Cortex of kidney (tissue), 1 donor: ENCODE measurements around the gene OR8B12.

ENCODE experiments used
- DNase-seq: peaks from one replicate; lab custom pipeline; 2025; lab: John Stamatoyannopoulos, UW

The OR8B12 gene, protein sequence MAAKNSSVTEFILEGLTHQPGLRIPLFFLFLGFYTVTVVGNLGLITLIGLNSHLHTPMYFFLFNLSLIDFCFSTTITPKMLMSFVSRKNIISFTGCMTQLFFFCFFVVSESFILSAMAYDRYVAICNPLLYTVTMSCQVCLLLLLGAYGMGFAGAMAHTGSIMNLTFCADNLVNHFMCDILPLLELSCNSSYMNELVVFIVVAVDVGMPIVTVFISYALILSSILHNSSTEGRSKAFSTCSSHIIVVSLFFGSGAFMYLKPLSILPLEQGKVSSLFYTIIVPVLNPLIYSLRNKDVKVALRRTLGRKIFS

DNA sequence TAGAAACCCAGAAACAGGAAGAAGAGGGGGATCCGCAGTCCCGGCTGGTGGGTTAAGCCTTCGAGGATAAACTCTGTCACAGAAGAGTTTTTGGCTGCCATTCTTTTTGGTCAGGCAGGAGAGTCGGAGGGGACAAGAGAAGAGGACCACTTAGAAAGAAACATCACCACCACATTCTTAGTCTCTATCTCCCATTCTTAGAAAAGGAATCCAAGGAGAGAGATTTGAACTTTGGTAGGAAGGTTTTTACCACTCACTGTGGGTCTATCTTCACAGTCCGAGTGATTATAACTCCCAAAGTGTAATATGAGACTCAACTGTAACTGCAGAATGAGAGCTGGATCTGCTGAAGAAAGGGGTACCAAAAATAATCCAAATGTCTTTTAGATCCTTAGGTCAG is at the start of gene OR8B12:
Gene OR8B12 (minus strand): TSS at position 101 of the 400 bp plus-strand sequence. CDS start 0 bp downstream, at position 101.
- DNase-seq = no peak

DNA sequence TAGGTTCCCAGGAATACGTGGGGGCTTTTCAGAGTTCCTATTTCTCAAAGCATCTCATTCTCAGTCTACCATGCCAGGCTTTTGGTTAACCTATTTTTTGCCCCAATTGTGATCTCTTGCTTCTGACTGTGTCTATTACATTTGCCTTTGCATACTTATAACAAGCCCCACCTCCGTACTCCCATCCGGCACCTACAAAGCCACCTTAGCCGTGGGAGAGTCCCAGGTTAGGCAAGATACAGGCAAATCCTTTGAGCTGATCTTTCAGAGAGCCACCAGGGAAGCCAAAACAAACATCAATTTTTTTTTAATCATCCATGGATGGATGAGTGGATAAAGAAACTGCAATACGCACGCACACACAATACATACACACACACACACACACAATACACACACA is 49.2 kb upstream of the OR8B12 start:
- no peak for DNase-seq

DNA sequence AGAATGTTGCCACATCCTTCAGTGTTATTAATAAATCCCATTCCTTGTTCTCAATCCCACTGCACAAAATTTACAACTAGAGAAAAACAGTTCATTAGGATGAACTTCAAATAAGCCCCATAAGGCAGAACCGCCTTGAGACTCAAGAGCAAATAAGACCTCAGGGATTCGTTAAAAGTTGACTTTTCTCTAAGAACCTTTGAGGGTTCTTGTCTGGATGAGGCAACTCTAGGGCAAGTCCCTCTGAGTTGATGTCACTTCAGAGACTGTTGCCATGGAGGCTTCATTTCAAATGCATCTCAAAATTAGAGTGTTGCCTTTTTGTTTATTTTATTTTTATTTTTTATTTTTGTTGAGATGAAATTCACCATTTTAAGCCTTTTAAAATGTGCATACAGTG is 48.0 kb upstream of the OR8B12 start:
- no peak for DNase-seq

DNA sequence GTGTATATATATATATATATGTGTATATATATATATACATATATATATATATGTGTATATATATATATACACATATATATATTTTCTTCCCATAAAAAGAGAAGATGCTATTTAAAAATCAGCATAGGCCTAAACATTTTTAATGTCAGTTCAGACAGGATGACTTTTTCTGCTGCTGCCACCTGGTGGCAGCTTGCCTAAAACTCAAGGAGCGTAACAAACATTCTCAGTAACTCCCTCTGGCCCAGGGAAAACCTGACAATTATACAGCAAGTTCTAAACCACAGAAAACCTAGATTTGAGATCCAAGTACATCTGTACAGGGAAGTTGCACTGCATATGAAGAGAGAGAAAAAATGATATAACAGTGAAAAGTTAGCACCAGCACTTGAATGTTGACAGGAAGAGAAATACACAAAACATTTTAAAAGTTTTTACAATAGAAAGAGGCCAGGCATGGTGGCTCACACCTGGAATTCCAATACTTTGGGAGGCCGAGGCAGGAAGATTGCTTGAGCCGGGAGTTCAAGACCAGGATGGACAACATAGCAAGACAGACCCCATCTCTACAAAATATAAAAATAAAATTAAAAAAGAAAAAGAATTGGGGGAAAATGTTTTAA is 42.9 kb upstream of the OR8B12 start:
- DNase-seq = no peak

DNA sequence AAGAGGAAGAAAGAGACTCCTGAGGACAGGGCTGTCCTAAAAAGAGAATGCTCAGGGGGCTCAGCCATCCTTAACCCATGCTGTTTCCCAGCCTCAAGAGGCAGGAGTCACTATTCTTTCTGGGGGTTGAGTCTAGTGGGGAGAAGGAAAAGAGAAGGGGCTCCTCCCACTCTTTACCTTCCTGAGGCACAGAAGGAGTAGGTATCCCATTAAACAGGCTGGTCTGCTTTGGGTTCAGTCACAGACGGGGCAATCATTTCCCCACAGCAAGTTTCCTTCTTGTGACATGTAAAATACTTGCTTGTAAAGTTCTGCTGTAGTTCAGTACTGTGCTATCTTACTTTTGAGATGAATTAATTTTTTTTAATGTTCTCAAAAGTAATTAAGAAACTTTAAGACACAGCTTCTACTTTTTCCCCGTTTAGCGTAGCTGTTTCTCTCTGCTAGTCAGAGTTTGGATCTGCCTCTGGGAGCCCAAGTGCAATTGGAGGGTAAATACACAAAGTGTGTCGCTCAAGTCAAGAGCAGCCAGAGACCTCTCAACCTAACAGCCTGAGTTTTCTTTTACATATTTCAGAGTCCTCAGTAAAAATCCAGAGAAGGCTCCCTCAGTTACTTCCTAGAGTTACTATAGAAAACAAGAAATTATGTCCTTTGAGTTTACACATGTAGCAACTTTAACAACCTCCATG is 41.4 kb upstream of the OR8B12 start:
- no peak for DNase-seq

DNA sequence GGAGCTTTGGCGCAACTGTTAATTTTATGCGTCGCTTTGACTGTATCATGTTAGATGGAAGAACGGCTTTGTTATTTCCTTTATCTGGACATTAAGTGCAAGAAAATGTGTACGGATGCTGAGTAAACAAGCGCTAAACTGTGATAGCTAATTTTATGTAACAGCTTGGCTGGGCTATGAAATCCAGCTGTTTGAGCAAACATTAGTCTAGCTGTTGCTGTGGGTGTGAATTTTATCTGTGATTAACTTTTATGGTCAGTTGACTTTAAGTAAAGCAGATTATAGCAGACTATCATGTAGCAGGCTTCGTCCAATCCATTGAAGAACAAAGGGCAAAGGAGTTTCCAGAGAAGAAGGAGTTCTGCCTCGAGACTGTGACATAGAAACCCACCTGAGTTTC is 40.3 kb upstream of the OR8B12 start:
- DNase-seq = no peak

DNA sequence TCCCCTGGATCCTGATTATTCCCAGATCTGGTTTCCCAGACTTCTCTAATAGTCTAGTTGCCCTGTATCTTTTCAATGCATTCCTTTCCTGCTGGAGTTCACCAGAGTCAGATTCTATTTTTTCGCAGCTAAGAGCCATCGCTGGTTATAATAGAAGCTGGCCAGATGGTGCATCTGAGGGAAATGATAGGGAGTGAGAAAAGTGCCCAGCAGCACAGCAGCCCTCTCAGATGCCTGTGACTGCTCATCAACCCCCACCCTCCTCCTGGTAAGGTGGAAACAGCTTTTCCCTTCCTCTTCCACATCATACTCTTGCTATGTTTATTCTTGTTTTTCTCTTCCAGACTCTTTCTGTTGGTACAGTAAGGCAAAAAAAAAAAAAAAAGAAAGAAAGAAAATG is 39.1 kb upstream of the OR8B12 start:
- DNase-seq = no peak

DNA sequence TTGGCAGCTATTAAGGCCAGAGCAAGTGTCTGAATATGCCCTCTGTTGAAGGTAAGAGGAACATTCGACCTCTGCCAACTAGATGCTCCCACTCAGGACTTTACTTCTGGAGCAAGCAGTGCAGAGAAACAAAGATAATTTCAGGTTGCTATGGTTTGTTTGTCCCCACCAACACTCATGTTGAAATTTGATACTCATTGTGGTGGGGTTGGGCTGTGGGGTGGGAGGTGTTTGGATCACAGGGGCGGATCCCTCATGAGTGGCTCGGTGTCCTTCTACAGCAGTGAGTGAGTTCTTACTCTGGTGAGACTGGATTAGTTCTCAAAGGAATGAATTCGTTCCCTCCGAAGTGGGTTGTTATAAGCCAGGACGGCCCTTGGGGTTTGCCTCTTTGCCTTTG is 38.4 kb upstream of the OR8B12 start:
- no peak for DNase-seq

DNA sequence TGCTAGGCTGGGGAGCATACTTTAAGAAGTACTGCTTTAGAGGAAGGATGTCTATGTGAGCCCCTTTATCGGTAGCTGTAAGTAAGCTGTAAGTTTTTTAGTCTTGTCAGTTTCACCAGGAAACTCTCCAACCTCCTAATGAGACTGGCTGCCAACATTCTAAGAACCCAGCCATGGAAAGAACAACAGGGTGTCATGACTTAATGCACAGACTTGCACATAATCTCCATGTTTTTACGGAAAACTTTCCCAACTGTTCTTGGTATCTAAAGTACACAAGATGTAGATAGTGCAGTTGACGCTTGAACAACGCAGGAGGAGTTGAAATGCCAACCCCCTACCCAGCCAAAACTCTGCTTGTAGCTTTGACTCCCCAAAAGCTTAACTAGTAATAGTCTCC is 35.3 kb upstream of the OR8B12 start:
- no peak for DNase-seq

DNA sequence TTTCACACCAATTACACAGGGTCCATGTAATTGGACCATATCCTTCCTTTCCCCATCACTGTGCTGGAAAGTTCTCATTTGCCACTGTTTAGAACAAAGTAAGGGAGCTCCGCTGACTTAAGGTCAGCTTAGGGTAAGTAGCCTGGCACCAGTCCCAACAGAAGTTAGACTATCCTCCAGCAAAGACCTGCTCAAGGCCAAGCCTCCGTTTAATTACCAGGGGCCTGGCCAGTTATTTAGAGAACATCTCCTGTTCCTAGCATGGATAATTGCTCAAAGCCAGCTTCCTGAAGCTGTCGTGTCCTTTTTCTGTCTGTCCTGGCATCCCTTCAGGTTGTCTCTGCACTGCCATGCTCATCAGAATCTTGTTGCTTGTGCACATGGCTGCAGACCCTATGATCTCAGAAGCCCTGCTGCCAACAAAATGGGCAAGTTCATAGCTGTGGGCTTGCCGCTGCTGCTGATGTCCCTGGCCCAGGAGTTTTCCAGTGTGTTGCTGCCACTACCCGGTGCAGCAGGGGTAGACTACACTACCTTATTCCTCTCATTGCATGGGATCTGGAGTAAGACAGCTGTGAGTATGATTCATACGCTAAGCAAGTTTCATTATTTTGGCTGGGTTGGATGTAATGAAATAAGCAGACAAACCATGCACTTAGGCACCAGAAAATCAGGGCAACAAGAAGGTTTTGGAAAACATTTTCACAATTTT is 34.4 kb upstream of the OR8B12 start:
- no peak for DNase-seq

DNA sequence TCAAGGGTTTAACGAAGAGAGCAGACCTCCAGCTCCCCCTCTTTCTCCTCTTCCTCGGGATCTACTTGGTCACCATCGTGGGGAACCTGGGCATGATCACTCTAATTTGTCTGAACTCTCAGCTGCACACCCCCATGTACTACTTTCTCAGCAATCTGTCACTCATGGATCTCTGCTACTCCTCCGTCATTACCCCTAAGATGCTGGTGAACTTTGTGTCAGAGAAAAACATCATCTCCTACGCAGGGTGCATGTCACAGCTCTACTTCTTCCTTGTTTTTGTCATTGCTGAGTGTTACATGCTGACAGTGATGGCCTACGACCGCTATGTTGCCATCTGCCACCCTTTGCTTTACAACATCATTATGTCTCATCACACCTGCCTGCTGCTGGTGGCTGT is 26.7 kb upstream of the OR8B12 start:
- DNase-seq = no peak

DNA sequence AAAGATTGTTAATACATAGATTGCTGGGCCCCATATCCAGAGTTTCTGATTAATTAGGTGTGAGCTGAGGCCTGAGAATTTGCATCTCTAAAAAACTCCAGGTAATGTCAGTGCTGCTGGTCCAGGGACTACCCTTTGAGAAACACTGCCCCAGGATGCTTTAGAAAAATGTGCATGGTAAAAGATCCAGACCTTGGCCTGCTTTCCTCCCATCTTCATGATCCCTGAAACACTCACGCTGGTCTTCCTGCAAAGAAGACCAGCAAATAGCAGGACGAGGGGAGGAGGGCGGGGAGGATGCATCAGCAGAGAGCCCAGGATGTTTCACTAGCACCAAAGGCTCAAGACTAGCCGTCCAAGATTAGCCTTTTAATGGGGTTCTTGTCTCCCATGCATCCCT is 26.2 kb upstream of the OR8B12 start, which contains the start of gene OR8A1:
Gene OR8A1 (plus strand): TSS at position 301 of the 400 bp plus-strand sequence. CDS start 123 bp downstream, outside the sequence.
- no peak for DNase-seq

DNA sequence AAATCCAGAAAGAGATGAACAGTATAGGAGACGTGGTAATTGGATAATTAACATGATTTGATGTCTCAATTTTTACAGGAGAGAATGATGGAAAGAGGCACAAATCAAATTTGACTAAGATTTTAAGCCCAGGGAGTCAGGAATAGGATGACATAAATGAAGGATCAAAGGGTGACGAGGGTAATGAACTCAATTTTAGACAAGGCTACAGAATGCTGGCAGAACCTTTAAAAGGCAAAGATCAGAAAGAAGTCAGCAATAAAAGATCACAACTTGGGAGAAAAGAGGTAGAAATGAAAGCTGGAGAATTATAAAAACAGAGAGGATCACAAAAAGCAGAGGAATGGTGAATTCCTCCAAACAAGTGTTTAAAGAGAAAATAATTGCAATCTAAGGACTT is 13.4 kb upstream of the OR8B12 start:
- DNase-seq = no peak

DNA sequence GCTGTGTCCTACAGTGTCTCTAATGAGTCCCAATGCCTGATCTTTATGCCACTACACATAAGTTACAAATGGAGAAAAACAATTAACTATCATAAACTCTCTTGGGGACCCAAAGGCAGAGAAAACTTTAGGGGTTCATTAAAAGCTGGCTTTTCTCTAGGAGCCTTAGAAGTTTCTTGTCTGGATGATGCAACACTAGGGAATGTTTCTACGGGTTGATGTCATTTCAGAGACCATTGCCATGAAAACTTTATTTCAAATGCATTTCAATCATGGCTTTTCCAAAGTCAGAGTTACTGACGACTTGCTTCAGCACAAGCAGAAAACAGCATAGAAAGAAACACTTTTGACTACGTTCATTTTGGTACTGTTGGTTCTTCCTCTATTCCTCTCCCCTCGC is 8.5 kb upstream of the OR8B12 start:
- DNase-seq = no peak

DNA sequence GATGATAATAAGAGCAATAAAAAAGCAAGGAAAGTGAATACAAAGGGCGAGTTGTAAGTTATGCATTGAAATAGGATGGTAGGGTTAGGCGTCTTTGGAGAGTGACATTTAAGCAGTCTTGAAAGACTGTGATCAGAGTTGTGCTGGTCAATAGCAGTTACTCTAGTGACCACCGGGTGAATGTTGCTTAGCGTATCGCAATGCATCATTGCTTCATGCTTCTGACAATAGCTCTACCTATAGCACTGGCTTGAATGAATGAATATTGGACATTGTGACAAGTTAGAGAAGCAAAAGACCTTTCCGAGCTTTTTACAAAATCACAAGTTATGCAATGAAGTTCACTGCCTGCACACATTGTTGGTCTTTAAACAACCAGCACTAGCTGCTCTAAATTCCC is 7.7 kb upstream of the OR8B12 start:
- DNase-seq = no peak

DNA sequence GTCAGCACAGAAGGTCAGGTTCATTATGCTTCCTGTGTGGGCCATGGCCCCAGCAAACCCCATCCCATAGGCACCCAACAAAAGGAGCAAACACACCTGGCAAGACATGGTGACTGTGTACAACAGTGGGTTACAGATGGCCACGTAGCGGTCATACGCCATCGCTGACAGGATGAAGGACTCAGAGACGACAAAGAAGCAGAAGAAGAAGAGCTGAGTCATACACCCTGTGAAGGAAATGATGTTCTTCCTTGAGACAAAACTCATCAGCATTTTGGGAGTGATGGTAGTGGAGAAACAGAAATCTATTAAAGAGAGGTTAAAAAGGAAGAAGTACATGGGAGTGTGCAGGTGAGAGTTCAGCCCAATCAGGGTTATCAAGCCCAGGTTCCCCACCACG is 309 bp downstream of the OR8B12 start:
- no peak for DNase-seq

DNA sequence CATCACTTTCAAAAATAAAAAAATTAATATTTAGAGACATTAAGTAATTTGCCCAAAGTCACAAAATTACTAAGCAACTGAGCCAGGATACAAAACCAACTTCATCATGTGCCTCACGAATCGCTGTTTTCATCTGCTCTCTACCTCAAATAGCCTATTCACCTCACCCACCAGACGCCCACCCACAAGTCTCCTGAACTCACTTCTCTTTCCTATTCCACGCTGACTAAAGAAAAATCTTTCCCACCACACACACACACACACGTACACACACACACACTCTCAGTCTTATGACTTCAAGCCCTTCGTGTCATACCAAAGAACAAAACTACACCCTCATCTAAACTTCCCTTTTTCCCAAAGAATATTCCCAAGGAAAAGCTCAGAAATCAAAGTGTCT is 2.2 kb downstream of the OR8B12 start:
- no peak for DNase-seq

DNA sequence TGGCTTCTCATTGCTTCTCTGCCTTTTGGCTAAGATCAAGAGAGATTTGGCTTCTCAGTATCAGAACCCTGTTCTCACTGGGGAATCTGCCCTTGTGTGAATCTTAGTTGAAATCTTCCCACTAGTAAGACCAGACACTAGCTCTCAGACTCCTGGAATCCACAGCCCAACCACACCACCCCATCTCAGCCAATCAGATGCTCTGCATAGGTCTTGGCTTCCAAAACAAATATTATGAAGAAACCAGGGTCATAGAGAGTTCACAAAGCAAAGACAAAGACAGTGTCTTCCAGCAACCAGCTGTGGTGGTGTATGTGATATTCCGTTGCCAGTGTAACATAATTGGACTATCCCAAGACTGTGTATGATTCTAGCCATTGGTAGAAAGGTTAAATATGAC is 5.4 kb downstream of the OR8B12 start:
- DNase-seq = no peak

DNA sequence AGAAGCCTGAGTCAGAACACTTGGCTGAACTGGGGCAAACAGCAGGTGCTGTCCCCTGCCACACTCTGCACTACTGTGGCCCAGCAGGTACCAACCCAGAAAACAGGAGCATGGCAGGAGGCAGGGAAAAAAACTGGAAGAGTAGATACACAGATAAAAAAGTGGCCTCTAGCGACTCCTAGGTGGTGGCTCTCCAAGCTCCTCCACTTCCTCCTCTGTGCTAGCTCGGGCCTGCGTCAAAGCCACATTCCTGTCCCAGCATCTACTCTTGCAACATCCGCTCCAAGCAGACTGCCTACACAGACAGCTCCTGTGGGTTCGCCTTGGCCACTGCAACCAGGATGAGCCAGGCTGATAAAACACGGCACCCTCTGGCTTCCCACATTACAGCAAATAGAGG is 6.9 kb downstream of the OR8B12 start:
- no peak for DNase-seq

DNA sequence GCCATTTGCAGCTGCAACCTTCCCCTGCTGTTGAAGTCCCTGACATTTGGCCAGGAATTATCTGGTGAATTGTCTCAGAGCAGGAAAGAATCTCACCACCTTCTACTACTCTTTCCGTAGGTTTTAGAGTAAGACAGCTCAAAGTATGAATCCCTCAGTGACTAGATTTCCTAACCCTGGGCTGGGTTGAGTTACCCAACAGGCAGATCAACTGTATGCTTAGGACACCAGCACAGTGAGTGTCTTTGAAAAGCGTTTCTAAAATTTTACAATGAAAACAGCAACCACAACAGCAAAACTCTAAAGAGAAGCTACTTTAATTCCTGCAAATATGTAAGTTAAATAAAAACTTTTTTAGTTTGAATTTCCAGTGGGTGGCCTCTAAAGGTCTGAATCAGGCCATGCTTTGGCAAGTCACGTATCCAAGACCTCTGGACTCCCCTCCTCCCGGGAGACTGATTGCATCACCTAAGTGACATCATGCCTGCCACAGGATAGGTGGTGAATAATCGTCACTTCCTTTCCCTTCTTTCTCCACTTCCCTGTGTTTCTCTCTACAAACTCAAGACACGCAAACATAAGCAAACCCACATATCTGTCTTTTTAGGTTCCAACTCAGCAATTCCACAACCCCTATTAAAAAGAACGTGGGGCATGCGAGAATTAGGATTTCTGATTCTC is 7.8 kb downstream of the OR8B12 start:
- no peak for DNase-seq

DNA sequence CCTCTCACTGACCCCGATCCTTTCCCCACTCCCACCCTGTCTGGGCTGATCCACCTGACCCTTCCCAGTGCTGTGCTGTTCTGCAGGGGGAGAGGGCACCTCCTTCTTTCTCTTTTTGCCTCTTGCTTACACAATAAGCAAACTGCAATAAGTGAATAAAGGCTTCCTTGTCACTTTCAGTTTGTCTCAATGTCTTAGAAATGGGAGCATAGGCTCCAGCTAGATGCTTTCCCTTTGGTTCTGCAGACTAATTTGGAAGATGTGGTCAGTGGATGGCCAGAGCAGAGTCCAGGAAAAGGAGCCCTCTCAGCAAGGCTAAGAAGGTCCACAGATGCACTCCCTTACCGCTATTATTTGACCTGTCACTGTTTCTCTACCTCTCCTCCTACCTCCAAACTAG is 9.4 kb downstream of the OR8B12 start:
- DNase-seq = no peak

DNA sequence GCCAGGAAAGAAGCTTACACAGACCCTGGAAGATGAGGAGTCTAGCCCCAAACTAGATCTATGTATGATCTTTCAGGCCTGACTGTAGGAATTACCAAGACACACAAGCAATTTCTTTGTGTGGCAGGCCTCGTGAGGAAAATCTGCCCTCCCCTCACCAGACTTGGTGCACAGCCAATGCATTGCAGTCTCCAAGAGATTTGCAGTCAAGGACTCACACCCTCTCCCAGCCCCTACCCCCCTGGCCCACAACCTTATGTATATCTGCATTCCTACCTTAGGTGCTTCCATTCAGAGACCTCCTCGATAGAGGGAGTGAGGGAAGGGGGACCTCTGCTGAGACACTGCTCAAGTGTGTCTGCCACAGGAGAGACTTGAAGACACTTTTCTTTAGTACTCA is 9.8 kb downstream of the OR8B12 start:
- DNase-seq = no peak
